Hepatocyte (in vitro differentiated cells): Measurements from ENCODE around the gene DTHD1. TPM values are rescaled to one million over a fixed set of nuclear protein-coding genes. Genes with fewer than 3 reads are reported as not detected.

Experiments used
- DNase-seq: peaks from one replicate; pipeline ENCODE4 v3.0.0-alpha.2; 2016; ENCODE audit warnings: low spot score
- H2AFZ ChIP-seq: fragments of 200-600 bp; sonication (generic); 2 replicates; pipeline ENCODE4 v1.6.0; 2016; ENCODE audit warnings: antibody characterized with exemption, mild to moderate bottlenecking
- H3K27ac ChIP-seq: fragments of 200-600 bp; sonication (generic); 2 replicates; pipeline ENCODE4 v1.5.1; 2016; ENCODE audit warnings: mild to moderate bottlenecking
- H3K27me3 ChIP-seq: fragments of 200-600 bp; sonication (generic); 2 replicates; pipeline ENCODE4 v1.6.1; 2016
- H3K36me3 ChIP-seq: fragments of 200-600 bp; sonication (generic); replicated peaks from 2 replicates; pipeline ENCODE4 v1.5.1; 2016; ENCODE audit warnings: low read depth; ENCODE audit not compliant: insufficient read depth
- H3K4me1 ChIP-seq: fragments of 200-600 bp; sonication (generic); 2 replicates; pipeline ENCODE4 v1.5.1; 2016; ENCODE audit warnings: mild to moderate bottlenecking, moderate library complexity; ENCODE audit not compliant: insufficient read depth
- H3K4me2 ChIP-seq: fragments of 200-600 bp; sonication (generic); 2 replicates; pipeline ENCODE4 v1.6.0; 2016
- H3K4me3 ChIP-seq: fragments of 200-600 bp; sonication (generic); 2 replicates; pipeline ENCODE4 v1.5.1; 2016; ENCODE audit warnings: mild to moderate bottlenecking
- H3K79me2 ChIP-seq: fragments of 200-600 bp; sonication (generic); 2 replicates; pipeline ENCODE4 v1.6.0; 2017; ENCODE audit warnings: mild to moderate bottlenecking
- H3K9me2 ChIP-seq: fragments of 200-600 bp; sonication (generic); replicated peaks from 2 replicates; pipeline ENCODE4 v1.6.0; 2017; ENCODE audit warnings: mild to moderate bottlenecking; ENCODE audit not compliant: insufficient read depth
- H3K9me3 ChIP-seq: fragments of 200-600 bp; sonication (generic); 2 replicates; pipeline ENCODE4 v1.5.1; 2016; ENCODE audit warnings: low read depth, mild to moderate bottlenecking
- H4K20me1 ChIP-seq: fragments of 200-600 bp; sonication (generic); 2 replicates; pipeline ENCODE4 v1.6.0; 2016; ENCODE audit warnings: mild to moderate bottlenecking; ENCODE audit not compliant: insufficient read depth, poor library complexity, severe bottlenecking
- EZH2 ChIP-seq: fragments of 200-600 bp; sonication (generic); IDR thresholded peaks from 2 replicates; pipeline ENCODE4 v1.6.1; 2016; ENCODE audit warnings: antibody characterized with exemption, mild to moderate bottlenecking, borderline replicate concordance
- EZH2phosphoT487 ChIP-seq: fragments of 200-600 bp; sonication (generic); IDR thresholded peaks from one replicate; pipeline ENCODE4 v1.6.1; 2018; ENCODE audit warnings: antibody characterized with exemption, mild to moderate bottlenecking, low read depth, moderate library complexity; ENCODE audit not compliant: unreplicated experiment, severe bottlenecking
- WGBS: methylation state at CpG from one replicate; pipeline ENCODE4 v1.1.6; 2016; ENCODE audit warnings: low lambda C conversion rate; ENCODE audit errors: missing lambda C conversion rate; 5-methylcytosine and 5-hydroxymethylcytosine counted together
- polyA plus RNA-seq: library from polyadenylated mRNA; unstranded; fragments of >200 nt; fragmentation: Nextera tagmentation; extraction: Ambion mirVana; gene quantifications from 2 replicates; pipeline ENCODE4 v1.2.1, GENCODE V29; 2016
- total RNA-seq: library from RNA; depleted of rRNA; stranded (reverse); fragments of >200 nt; gene quantifications from 2 replicates; pipeline ENCODE4 v1.2.3, GENCODE V29; 2014
- TF ChIP-seq, protein P1 (sequence below): fragments of 200-600 bp; sonication (generic); IDR thresholded peaks from 2 replicates; pipeline ENCODE4 v1.5.1; 2016; ENCODE audit warnings: antibody characterized with exemption, mild to moderate bottlenecking; ENCODE audit not compliant: poor library complexity

The DTHD1 gene
- total and polyA plus RNA-seq, 2 experiments from 2014 or later = not detected

GRCh38 chr4:36236159-36236558, 45.3 kb upstream of the DTHD1 start:
- Histone ChIP-seq H2AFZ (no peak overlapping the region), H3K27me3 (no peaks in the 10 kb centered on the region), H3K9me3 (no peaks in the 10 kb centered on the region), H3K27ac (no peak overlapping the region), H3K4me3 (no peak overlapping the region), H3K4me1 (no peaks in the 10 kb centered on the region), H3K9me2 (no peaks in the 10 kb centered on the region), H3K36me3 (no peaks in the 10 kb centered on the region), H3K79me2 (peaks cover 53% of the 10 kb centered on the region), H4K20me1 (no peaks in the 10 kb centered on the region), H3K4me2 (no peak overlapping the region)
- no peak for DNase-seq
- WGBS = 90% methylated on average over 2 of the region's 2 CpGs
- TF ChIP-seq EZH2phosphoT487 = no peak
- TF ChIP-seq EZH2 = no peak
- TF ChIP-seq, protein P1, sequence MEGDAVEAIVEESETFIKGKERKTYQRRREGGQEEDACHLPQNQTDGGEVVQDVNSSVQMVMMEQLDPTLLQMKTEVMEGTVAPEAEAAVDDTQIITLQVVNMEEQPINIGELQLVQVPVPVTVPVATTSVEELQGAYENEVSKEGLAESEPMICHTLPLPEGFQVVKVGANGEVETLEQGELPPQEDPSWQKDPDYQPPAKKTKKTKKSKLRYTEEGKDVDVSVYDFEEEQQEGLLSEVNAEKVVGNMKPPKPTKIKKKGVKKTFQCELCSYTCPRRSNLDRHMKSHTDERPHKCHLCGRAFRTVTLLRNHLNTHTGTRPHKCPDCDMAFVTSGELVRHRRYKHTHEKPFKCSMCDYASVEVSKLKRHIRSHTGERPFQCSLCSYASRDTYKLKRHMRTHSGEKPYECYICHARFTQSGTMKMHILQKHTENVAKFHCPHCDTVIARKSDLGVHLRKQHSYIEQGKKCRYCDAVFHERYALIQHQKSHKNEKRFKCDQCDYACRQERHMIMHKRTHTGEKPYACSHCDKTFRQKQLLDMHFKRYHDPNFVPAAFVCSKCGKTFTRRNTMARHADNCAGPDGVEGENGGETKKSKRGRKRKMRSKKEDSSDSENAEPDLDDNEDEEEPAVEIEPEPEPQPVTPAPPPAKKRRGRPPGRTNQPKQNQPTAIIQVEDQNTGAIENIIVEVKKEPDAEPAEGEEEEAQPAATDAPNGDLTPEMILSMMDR = no peak

DNA sequence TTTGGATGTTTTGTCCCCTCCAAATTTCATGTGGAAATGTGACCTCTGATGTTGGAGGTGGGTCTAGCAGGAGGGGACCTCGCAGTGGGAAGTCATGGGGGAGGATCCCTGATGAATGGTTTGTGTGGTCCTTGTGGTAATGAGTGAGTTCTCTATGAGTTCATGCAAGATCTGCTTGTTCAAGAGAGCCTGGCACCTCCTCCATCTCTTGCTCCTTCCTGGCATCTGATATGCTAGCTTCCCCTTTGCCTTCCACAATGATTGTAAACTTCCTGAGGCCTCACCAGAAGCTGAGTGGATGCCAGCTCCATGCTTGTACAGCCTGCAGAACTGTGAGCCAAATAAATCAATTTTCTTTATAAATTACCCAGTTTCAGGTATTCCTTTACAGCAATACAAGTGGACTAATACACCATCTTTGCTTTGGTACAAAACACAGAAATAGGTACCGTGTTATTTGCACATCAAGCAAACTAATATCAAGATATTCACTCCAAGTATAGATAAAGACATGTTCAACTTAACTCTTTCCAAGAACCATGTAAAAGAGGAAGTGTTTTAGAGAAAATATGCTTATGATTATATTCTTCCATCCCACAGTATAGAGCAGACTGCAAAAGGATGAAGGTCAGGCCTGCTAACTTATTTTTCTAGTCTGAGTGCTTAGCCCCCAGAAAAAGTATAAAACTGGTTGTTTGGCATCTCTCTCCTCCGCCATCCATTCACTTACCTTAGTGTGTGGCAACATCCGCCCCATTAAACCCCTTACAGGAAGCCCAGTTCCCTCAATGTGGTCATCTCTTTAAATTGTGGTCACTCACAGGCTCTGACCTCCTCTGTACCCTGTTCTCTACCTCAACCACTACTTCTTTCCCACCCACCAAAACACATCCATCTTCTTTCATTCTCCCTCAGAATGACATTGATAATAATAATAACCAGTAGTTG, 43.8 kb upstream of the DTHD1 start:
- H3K79me2 ChIP-seq = peaks cover 60% of the 10 kb centered on the region
- WGBS = 94% methylated on average over 4 of the region's 4 CpGs

GRCh38 chr4:36241771-36242170, 39.6 kb upstream of the DTHD1 start:
- Histone ChIP-seq H3K4me2 (peak overlapping the region; percentile 83), H3K4me1 (no peaks in the 10 kb centered on the region), H3K27me3 (no peaks in the 10 kb centered on the region), H3K36me3 (no peaks in the 10 kb centered on the region), H4K20me1 (no peaks in the 10 kb centered on the region), H3K9me2 (no peaks in the 10 kb centered on the region), H3K27ac (no peak overlapping the region), H2AFZ (no peak overlapping the region), H3K79me2 (peaks cover 40% of the 10 kb centered on the region), H3K4me3 (no peak overlapping the region), H3K9me3 (no peaks in the 10 kb centered on the region)
- TF ChIP-seq, protein P1 = no peak
- TF ChIP-seq EZH2phosphoT487 = no peak
- TF ChIP-seq EZH2 = no peak
- no peak for DNase-seq
- whole genome bisulfite sequencing = 73% methylated on average over 2 of the region's 2 CpGs

More for the DNA sequence above, 43.8 kb upstream of the DTHD1 start:
- no peaks in the 10 kb centered on the region for H3K36me3 ChIP-seq
- H3K4me3 ChIP-seq = no peak overlapping the region
- no peaks in the 10 kb centered on the region for H3K9me2 ChIP-seq
- no peak overlapping the region for H3K4me2 ChIP-seq
- H3K4me1 ChIP-seq = no peaks in the 10 kb centered on the region
- TF ChIP-seq, protein P1 = no peak
- no peak for TF ChIP-seq EZH2phosphoT487
- no peak for TF ChIP-seq EZH2
- no peaks in the 10 kb centered on the region for H3K9me3 ChIP-seq
- H2AFZ ChIP-seq = no peak overlapping the region
- DNase-seq = no peak
- H3K27me3 ChIP-seq = no peaks in the 10 kb centered on the region
- H3K27ac ChIP-seq = no peak overlapping the region
- H4K20me1 ChIP-seq = no peaks in the 10 kb centered on the region
